ENCODE results near the gene TBC1D23.

- TF ChIP-seq ZNF707 (tag by site-specific recombination; IDR thresholded peaks at IDR 0.05): no peak
- TF ChIP-seq CTCF (tag by site-specific recombination; IDR thresholded peaks at IDR 0.05): no peak
- TF ChIP-seq OVOL3 (tag by site-specific recombination; IDR thresholded peaks at IDR 0.05): no peak
- TF ChIP-seq ZNF239 (tag by site-specific recombination; IDR thresholded peaks at IDR 0.05): no peak
Measured at GRCh38 chr3:100225883-100226282, 34.9 kb upstream of the TBC1D23 start.
